Neural progenitor cell (in vitro differentiated cells): ENCODE measurements around the gene RAB24. TPM values are rescaled to one million over a fixed set of nuclear protein-coding genes. Genes with fewer than 3 reads are reported as not detected.

Source experiments
- DNase-seq: peaks from one replicate; pipeline ENCODE4 v3.0.0-alpha.2; 2016; ENCODE audit warnings: low spot score
- H2AFZ ChIP-seq: fragments of 200-600 bp; sonication (generic); replicated peaks from 2 replicates; pipeline ENCODE4 v1.6.1; 2016; ENCODE audit warnings: antibody characterized with exemption
- H3F3A ChIP-seq: fragments of 200-600 bp; sonication (generic); 2 replicates; pipeline ENCODE4 v1.6.1; 2016; ENCODE audit warnings: antibody characterized with exemption, low read depth
- H3K27ac ChIP-seq: fragments of 200-600 bp; sonication (generic); 2 replicates; pipeline ENCODE4 v1.5.1; 2016; ENCODE audit warnings: mild to moderate bottlenecking
- H3K27me3 ChIP-seq: fragments of 200-600 bp; sonication (generic); 2 replicates; pipeline ENCODE4 v1.6.1; 2016; ENCODE audit warnings: mild to moderate bottlenecking, moderate library complexity
- H3K36me3 ChIP-seq: fragments of 200-600 bp; sonication (generic); 2 replicates; pipeline ENCODE4 v1.5.1; 2016
- H3K4me1 ChIP-seq: fragments of 200-600 bp; sonication (generic); 2 replicates; pipeline ENCODE4 v1.6.1; 2016; ENCODE audit warnings: mixed run types
- H3K4me2 ChIP-seq: fragments of 200-600 bp; sonication (generic); 2 replicates; pipeline ENCODE4 v1.6.1; 2016
- H3K4me3 ChIP-seq: fragments of 200-600 bp; sonication (generic); 2 replicates; pipeline ENCODE4 v1.5.1; 2016
- H3K79me2 ChIP-seq: fragments of 200-600 bp; sonication (generic); 2 replicates; pipeline ENCODE4 v1.6.1; 2016; ENCODE audit warnings: low read depth
- H3K9ac ChIP-seq: fragments of 200-600 bp; sonication (generic); 2 replicates; pipeline ENCODE4 v1.6.1; 2016
- H3K9me3 ChIP-seq: fragments of 200-600 bp; sonication (generic); 2 replicates; pipeline ENCODE4 v1.5.1; 2016; ENCODE audit warnings: low read depth
- H4K20me1 ChIP-seq: fragments of 200-600 bp; sonication (generic); 2 replicates; pipeline ENCODE4 v1.6.1; 2016; ENCODE audit warnings: low read depth
- H3K27ac Mint-ChIP-seq: 3 replicates; pipeline ENCODE4 v1.8.0; 2021; ENCODE audit warnings: mixed read lengths
- H3K27me3 Mint-ChIP-seq: 2 replicates; pipeline ENCODE4 v1.8.0; 2022; ENCODE audit warnings: low read depth, mild to moderate bottlenecking, inconsistent platforms, moderate library complexity, mixed read lengths; ENCODE audit not compliant: insufficient read depth
- H3K36me3 Mint-ChIP-seq: 3 replicates; pipeline ENCODE4 v1.8.0; 2021; ENCODE audit warnings: mixed read lengths
- H3K4me1 Mint-ChIP-seq: 3 replicates; pipeline ENCODE4 v1.8.0; 2021; ENCODE audit warnings: mixed read lengths
- H3K4me3 Mint-ChIP-seq: 3 replicates; pipeline ENCODE4 v1.8.0; 2021; ENCODE audit warnings: mild to moderate bottlenecking, moderate library complexity, mixed read lengths
- H3K9me3 Mint-ChIP-seq: 3 replicates; pipeline ENCODE4 v1.8.0; 2020; ENCODE audit warnings: mixed read lengths
- EZH2 ChIP-seq: fragments of 200-600 bp; sonication (generic); IDR thresholded peaks from 2 replicates; pipeline ENCODE4 v1.6.1; 2017; ENCODE audit warnings: antibody characterized with exemption, mild to moderate bottlenecking, moderate library complexity
- EZH2phosphoT487 ChIP-seq: fragments of 200-600 bp; sonication (generic); IDR thresholded peaks from 2 replicates; pipeline ENCODE4 v1.6.1; 2017; ENCODE audit warnings: antibody characterized with exemption
- total RNA-seq: library from RNA; depleted of rRNA; stranded (reverse); fragments of >200 nt; gene quantifications from 2 replicates; pipeline ENCODE4 v1.2.3, GENCODE V29; 2015; ENCODE audit warnings: low replicate concordance
- TF ChIP-seq, protein P1 (sequence below): fragments of 200-600 bp; sonication (generic); IDR thresholded peaks from 2 replicates; pipeline ENCODE4 v1.5.1; 2017; ENCODE audit warnings: antibody characterized with exemption, mild to moderate bottlenecking

RAB24 gene
- total RNA-seq, 1 donor from 2014 or later, result 4.3 TPM

DNA sequence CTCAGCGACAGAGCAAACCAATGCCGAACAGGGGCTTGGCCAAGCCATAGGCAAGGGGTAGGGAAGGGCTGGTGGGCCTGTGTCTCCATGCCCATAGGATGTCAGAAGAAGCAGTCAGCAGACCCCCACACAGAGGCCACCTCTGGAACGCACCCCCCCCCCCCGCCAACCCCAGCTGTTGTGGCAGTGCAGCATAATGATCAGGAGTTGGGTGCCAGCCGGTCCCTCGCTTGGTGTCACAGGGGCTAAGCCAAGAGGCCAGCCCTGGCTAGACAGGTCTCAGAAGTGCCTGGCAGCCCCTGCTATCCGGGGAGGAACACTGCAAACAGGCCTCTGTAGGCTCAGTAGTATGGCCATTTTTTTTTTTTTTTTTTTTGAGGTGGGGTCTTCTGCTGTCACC, 11.9 kb upstream of the RAB24 start:
- H3K27me3 ChIP-seq, result peaks cover 3% of the 10 kb centered on the region
- H3K9ac ChIP-seq, result no peak overlapping the region
- no peak overlapping the region for H3K4me3 Mint-ChIP-seq
- no peak for TF ChIP-seq EZH2
- TF ChIP-seq, protein P1, sequence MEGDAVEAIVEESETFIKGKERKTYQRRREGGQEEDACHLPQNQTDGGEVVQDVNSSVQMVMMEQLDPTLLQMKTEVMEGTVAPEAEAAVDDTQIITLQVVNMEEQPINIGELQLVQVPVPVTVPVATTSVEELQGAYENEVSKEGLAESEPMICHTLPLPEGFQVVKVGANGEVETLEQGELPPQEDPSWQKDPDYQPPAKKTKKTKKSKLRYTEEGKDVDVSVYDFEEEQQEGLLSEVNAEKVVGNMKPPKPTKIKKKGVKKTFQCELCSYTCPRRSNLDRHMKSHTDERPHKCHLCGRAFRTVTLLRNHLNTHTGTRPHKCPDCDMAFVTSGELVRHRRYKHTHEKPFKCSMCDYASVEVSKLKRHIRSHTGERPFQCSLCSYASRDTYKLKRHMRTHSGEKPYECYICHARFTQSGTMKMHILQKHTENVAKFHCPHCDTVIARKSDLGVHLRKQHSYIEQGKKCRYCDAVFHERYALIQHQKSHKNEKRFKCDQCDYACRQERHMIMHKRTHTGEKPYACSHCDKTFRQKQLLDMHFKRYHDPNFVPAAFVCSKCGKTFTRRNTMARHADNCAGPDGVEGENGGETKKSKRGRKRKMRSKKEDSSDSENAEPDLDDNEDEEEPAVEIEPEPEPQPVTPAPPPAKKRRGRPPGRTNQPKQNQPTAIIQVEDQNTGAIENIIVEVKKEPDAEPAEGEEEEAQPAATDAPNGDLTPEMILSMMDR, result no peak
- no peak for TF ChIP-seq EZH2phosphoT487
- no peaks in the 10 kb centered on the region for H3K36me3 ChIP-seq
- peaks cover 26% of the 10 kb centered on the region for H3K4me1 Mint-ChIP-seq
- no peaks in the 10 kb centered on the region for H3K79me2 ChIP-seq
- no peaks in the 10 kb centered on the region for H3K36me3 Mint-ChIP-seq
- no peak for DNase-seq
- no peak overlapping the region for H3K4me3 ChIP-seq
- no peak overlapping the region for H3K27ac Mint-ChIP-seq
- no peak overlapping the region for H2AFZ ChIP-seq
- peaks cover 4% of the 10 kb centered on the region for H3K9me3 Mint-ChIP-seq
- H3K9me3 ChIP-seq, result no peaks in the 10 kb centered on the region
- no peak overlapping the region for H3K4me2 ChIP-seq
- H4K20me1 ChIP-seq, result peaks cover 7% of the 10 kb centered on the region
- peaks cover 6% of the 10 kb centered on the region for H3K4me1 ChIP-seq
- peaks cover 22% of the 10 kb centered on the region for H3F3A ChIP-seq
- H3K27ac ChIP-seq, result no peak overlapping the region
- H3K27me3 Mint-ChIP-seq, result peaks cover 11% of the 10 kb centered on the region

DNA sequence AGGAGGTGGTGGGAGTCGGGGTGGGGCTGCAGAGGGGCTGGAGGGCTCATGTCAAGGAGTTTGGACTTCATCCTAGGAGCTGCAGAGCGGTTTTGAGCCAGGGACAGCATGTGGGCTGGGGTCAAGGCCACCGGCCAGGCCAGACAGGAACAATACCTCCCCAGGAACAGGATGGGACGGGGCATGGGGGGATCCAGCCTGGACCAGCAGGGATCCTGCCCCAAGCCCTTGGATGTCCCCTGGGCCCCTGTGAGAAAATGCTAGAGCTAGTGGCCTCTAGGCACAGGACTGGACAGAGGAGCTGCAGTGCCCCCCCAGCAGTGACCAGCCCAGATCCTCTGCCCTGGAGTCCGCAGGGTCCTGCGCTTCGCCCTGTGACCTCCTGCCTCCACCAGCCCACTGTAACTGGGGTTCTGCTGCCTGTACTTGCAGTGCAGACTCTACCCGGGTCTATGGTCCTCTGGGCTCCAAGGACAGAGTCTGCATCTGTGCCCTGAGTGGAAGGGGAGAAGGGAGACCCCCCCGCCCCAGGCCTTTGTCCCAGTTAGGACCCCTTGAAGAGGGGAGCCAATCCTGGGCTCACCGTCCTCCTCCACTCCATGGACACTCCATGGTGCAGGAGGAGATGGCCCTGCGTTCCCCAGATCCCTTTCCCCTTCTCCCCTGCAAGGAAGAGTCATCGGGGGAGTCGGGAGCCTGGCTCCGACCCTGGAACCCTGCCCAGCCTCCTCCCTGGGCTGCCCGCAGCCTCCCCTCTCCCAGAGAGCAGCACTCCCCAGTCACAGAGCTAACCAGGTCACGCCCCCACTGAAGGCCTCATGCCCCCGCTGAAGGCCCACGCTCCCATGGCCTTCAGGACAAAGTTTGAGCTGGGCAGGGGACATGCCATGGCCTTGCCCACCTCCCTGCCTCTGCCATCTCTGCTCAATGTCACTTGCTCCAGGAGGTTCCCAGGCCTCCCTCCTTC, 11.1 kb upstream of the RAB24 start:
- H3K4me2 ChIP-seq, result no peak overlapping the region
- no peak for DNase-seq
- peaks cover 27% of the 10 kb centered on the region for H3F3A ChIP-seq
- H3K9ac ChIP-seq, result no peak overlapping the region
- H3K36me3 ChIP-seq, result no peaks in the 10 kb centered on the region
- no peak overlapping the region for H3K27ac Mint-ChIP-seq
- H3K79me2 ChIP-seq, result no peaks in the 10 kb centered on the region
- H3K27ac ChIP-seq, result no peak overlapping the region
- peaks cover 31% of the 10 kb centered on the region for H3K4me1 Mint-ChIP-seq
- no peak for TF ChIP-seq EZH2phosphoT487
- TF ChIP-seq, protein P1, result no peak
- no peak for TF ChIP-seq EZH2
- peaks cover 4% of the 10 kb centered on the region for H3K9me3 Mint-ChIP-seq
- no peaks in the 10 kb centered on the region for H3K9me3 ChIP-seq
- H3K27me3 Mint-ChIP-seq, result peaks cover 9% of the 10 kb centered on the region
- H3K36me3 Mint-ChIP-seq, result no peaks in the 10 kb centered on the region
- no peak overlapping the region for H3K4me3 ChIP-seq
- peak overlapping the region; percentile 8 for H3K4me3 Mint-ChIP-seq
- H3K27me3 ChIP-seq, result peaks cover 3% of the 10 kb centered on the region
- H2AFZ ChIP-seq, result no peak overlapping the region
- peaks cover 12% of the 10 kb centered on the region for H3K4me1 ChIP-seq
- H4K20me1 ChIP-seq, result peaks cover 15% of the 10 kb centered on the region

DNA sequence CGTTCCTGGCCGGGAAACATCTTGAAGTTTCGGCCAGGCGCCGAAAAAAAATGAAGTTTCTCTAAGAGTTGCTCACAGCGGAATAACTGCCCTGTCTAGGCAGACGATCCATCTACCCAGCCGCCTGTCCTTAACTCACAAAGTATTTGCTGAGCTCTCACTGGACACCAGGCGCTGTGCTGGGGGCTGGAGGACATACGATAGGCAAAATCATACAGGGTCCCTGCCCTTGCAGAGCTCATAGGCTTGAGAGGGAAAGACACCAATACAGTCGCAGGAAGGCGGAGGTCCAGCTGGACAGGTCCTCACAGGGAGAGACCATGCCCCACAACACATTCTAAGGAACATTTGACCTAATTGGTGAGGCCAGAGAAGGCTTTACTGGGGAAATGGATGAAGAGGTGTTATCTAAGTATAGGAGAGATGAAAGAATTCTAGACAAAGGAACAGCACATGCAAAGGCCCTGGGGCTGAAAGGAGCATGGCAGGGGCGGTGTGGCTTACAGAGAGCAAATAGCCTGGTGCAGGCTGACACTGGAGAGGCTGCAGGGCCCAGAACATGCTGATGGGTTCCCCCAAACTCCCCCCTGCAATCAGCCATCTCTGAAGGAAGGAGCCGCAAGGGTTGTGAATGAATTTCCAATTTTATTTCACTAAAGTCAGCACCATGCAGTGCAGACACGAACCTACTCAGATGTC, 10.2 kb upstream of the RAB24 start:
- Histone ChIP-seq H2AFZ (no peak overlapping the region), H3K4me2 (no peak overlapping the region), H3K27ac (no peak overlapping the region), H3K4me3 (no peak overlapping the region), H4K20me1 (peaks cover 22% of the 10 kb centered on the region), H3F3A (peaks cover 27% of the 10 kb centered on the region), H3K36me3 (no peaks in the 10 kb centered on the region), H3K4me1 (peaks cover 12% of the 10 kb centered on the region), H3K79me2 (no peaks in the 10 kb centered on the region), H3K27me3 (peaks cover 3% of the 10 kb centered on the region), H3K9me3 (no peaks in the 10 kb centered on the region), H3K9ac (no peak overlapping the region)
- peaks cover 37% of the 10 kb centered on the region for H3K4me1 Mint-ChIP-seq
- no peak overlapping the region for H3K27ac Mint-ChIP-seq
- H3K9me3 Mint-ChIP-seq, result no peaks in the 10 kb centered on the region
- peaks cover 4% of the 10 kb centered on the region for H3K36me3 Mint-ChIP-seq
- no peak for TF ChIP-seq EZH2phosphoT487
- TF ChIP-seq, protein P1, result no peak
- H3K27me3 Mint-ChIP-seq, result peaks cover 8% of the 10 kb centered on the region
- no peak for DNase-seq
- H3K4me3 Mint-ChIP-seq, result peak overlapping the region; percentile 25
